Urinary bladder (tissue), 4 donors: ENCODE data around the gene ENO3. TPM values are rescaled to one million over a fixed set of nuclear protein-coding genes. Genes with fewer than 3 reads are reported as not detected.

Experiments used
- DNase-seq: peaks from one replicate; pipeline ENCODE4 v3.0.0-alpha.2; 2015; ENCODE audit errors: extremely low spot score
- H3K27ac ChIP-seq: one replicate; pipeline ENCODE4 v1.5.1; 2013; ENCODE audit warnings: low read depth, mild to moderate bottlenecking, moderate library complexity
- H3K36me3 ChIP-seq: one replicate; pipeline ENCODE4 v1.6.1; 2013; ENCODE audit warnings: mild to moderate bottlenecking, moderate library complexity; ENCODE audit not compliant: insufficient read depth
- H3K4me1 ChIP-seq: one replicate; pipeline ENCODE4 v1.6.1; 2013; ENCODE audit warnings: mild to moderate bottlenecking, moderate library complexity; ENCODE audit not compliant: insufficient read depth
- H3K4me3 ChIP-seq: one replicate; pipeline ENCODE4 v1.5.1; 2013; ENCODE audit warnings: low read depth, low read length
- WGBS: extraction: QIAGEN DNeasy Blood & Tissue Kit; methylation state at CpG from one replicate; pipeline ENCODE4 v1.1.7; 2013; 5-methylcytosine and 5-hydroxymethylcytosine counted together
- polyA plus RNA-seq: library from polyadenylated mRNA; stranded (reverse); fragments of 200-250 nt; gene quantifications from one replicate; pipeline ENCODE4 v1.2.3, GENCODE V29; 2013
- total RNA-seq: library from RNA; depleted of rRNA; stranded (reverse); fragments of >200 nt; gene quantifications from one replicate; pipeline ENCODE4 v1.2.3, GENCODE V29; 2014
- donor health status: healthy with polysubstance abuse.
- donor health status: healthy.

ENO3 gene
- total and polyA plus RNA-seq, 2 donors, result 6.3 to 31.5 TPM

GRCh38 chr17:4982305-4982704, 31.4 kb downstream of the ENO3 start:
- H3K4me3 ChIP-seq, result no peak overlapping the region
- DNase-seq, result no peak
- H3K36me3 ChIP-seq, result peaks cover 2% of the 10 kb centered on the region
- WGBS, result 56% methylated on average over 5 of the region's 5 CpGs
- H3K4me1 ChIP-seq, result peaks cover 2% of the 10 kb centered on the region
- no peak overlapping the region for H3K27ac ChIP-seq

- WGBS, result 34% methylated on average over 5 of the region's 5 CpGs
- no peak for DNase-seq
- H3K27ac ChIP-seq, result peak overlapping the region; percentile 92
- H3K4me1 ChIP-seq, result peaks cover 2% of the 10 kb centered on the region
- H3K36me3 ChIP-seq, result no peaks in the 10 kb centered on the region
- H3K4me3 ChIP-seq, result peak overlapping the region; percentile 87
Observed at GRCh38 chr17:4986403-4986802, 35.5 kb downstream of the ENO3 start.

GRCh38 chr17:4986951-4987766, 36.2 kb downstream of the ENO3 start, which contains the start of gene CAMTA2:
Gene CAMTA2 (minus strand): TSS chr17:4987675. CDS start chr17:4986222, 1,453 bp downstream.
- Histone ChIP-seq H3K36me3 (no peaks in the 10 kb centered on the region), H3K4me1 (peaks cover 2% of the 10 kb centered on the region), H3K4me3 (peak within 1 kb of the TSS; percentile 87), H3K27ac (peak within 1 kb of the TSS; percentile 92)
- DNase-seq, result peak; percentile 45
- under 1% methylated on average over 77 of the region's 78 CpGs for WGBS

GRCh38 chr17:4987767-4988567, 37.0 kb downstream of the ENO3 start:
- Histone ChIP-seq H3K4me1 (peaks cover 2% of the 10 kb centered on the region), H3K36me3 (no peaks in the 10 kb centered on the region), H3K27ac (peak overlapping the region; percentile 92), H3K4me3 (peak overlapping the region; percentile 87)
- no peak for DNase-seq
- WGBS, result under 1% methylated on average over 30 of the region's 30 CpGs

- no peak for DNase-seq
- no peak overlapping the region for H3K4me3 ChIP-seq
- 85% methylated on average over 6 of the region's 6 CpGs for WGBS
- H3K27ac ChIP-seq, result no peak overlapping the region
- no peaks in the 10 kb centered on the region for H3K4me1 ChIP-seq
- no peaks in the 10 kb centered on the region for H3K36me3 ChIP-seq
Observed at GRCh38 chr17:4994081-4994595, 43.2 kb downstream of the ENO3 start.

- Histone ChIP-seq H3K4me3 (peak within 1 kb of the TSS; percentile 81), H3K4me1 (peaks cover 5% of the 10 kb centered on the region), H3K36me3 (no peaks in the 10 kb centered on the region), H3K27ac (peak within 1 kb of the TSS; percentile 90)
- WGBS, result under 1% methylated on average over 93 of the region's 93 CpGs
- peak; percentile 84 for DNase-seq
Observed at GRCh38 chr17:4997302-4998026, 46.5 kb downstream of the ENO3 start, which contains the start of the genes INCA1 and KIF1C. Gene INCA1 (minus strand): TSS chr17:4997522. CDS start chr17:4994437, 3,085 bp downstream. Gene KIF1C (plus strand): TSS chr17:4997950. CDS start chr17:5000247, 2,297 bp downstream.

GRCh38 chr17:4998027-4998731, 47.3 kb downstream of the ENO3 start:
- DNase-seq, result no peak
- peaks cover 5% of the 10 kb centered on the region for H3K4me1 ChIP-seq
- peak overlapping the region; percentile 81 for H3K4me3 ChIP-seq
- under 1% methylated on average over 55 of the region's 55 CpGs for WGBS
- peak overlapping the region; percentile 16 for H3K27ac ChIP-seq
- H3K36me3 ChIP-seq, result no peaks in the 10 kb centered on the region

GRCh38 chr17:4998732-4999429, 48.0 kb downstream of the ENO3 start:
- Histone ChIP-seq H3K4me1 (peaks cover 5% of the 10 kb centered on the region), H3K4me3 (peak overlapping the region; percentile 81), H3K36me3 (no peaks in the 10 kb centered on the region), H3K27ac (no peak overlapping the region)
- 17% methylated on average over 14 of the region's 14 CpGs for WGBS
- no peak for DNase-seq

GRCh38 chr17:4999430-5000093, 48.6 kb downstream of the ENO3 start:
- no peak for DNase-seq
- 67% methylated on average over 12 of the region's 12 CpGs for WGBS
- H3K36me3 ChIP-seq, result no peaks in the 10 kb centered on the region
- no peak overlapping the region for H3K27ac ChIP-seq
- H3K4me1 ChIP-seq, result peaks cover 5% of the 10 kb centered on the region
- no peak overlapping the region for H3K4me3 ChIP-seq

- Histone ChIP-seq H3K4me3 (no peak overlapping the region), H3K27ac (no peak overlapping the region), H3K36me3 (no peaks in the 10 kb centered on the region), H3K4me1 (peaks cover 5% of the 10 kb centered on the region)
- no peak for DNase-seq
- 64% methylated on average over 11 of the region's 11 CpGs for WGBS
Observed at GRCh38 chr17:5000237-5000639, 49.3 kb downstream of the ENO3 start.

- H3K36me3 ChIP-seq, result peaks cover 1% of the 10 kb centered on the region
- 93% methylated on average over 20 of the region's 20 CpGs for WGBS
- no peak overlapping the region for H3K27ac ChIP-seq
- peaks cover 5% of the 10 kb centered on the region for H3K4me1 ChIP-seq
- H3K4me3 ChIP-seq, result no peak overlapping the region
- DNase-seq, result no peak
Observed at GRCh38 chr17:5002121-5002788, 51.3 kb downstream of the ENO3 start.
